IMR-90 (cell line): ENCODE results near the gene RARB. TPM values are rescaled to one million over a fixed set of nuclear protein-coding genes. Genes with fewer than 3 reads are reported as not detected.

Source experiments
- ATAC-seq: fragments of 200-7000 bp; cut with Tn5 transposase; 2 replicates; pipeline ENCODE4 v1.9.1; 2020; ENCODE audit warnings: low read depth, mild to moderate bottlenecking, moderate library complexity
- BruUV-seq: library from RNA; stranded (reverse); fragments of 400-500 nt; replicated peaks from 2 replicates; lab custom pipeline; 2021; lab: Mats Ljungman, UMichigan
- CTCF ChIA-PET: fragments of 300-600 bp; formaldehyde crosslinking; extraction: SDS; loops from one replicate; lab custom pipeline; 2021; ENCODE audit warnings: antibody characterized with exemption; lab: Yijun Ruan, JAX
- POLR2A ChIA-PET: fragments of 300-600 bp; sonication (Branson Sonifier 250); formaldehyde crosslinking; loops from one replicate; lab custom pipeline; 2022; ENCODE audit warnings: antibody characterized with exemption; ENCODE audit not compliant: unreplicated experiment; lab: Charles Lee
- DNase-seq: peaks from one replicate; pipeline ENCODE4 v3.0.0; 2013
- H2AFZ ChIP-seq: replicated peaks from 2 replicates; pipeline ENCODE3; 2013; ENCODE audit warnings: low read length, mild to moderate bottlenecking; ENCODE audit not compliant: poor library complexity
- H2AK5ac ChIP-seq: 2 replicates; pipeline ENCODE4 v1.6.1; 2013; ENCODE audit warnings: low read depth, low read length, inconsistent platforms
- H2AK9ac ChIP-seq: replicated peaks from 2 replicates; pipeline ENCODE3; 2013; ENCODE audit warnings: mild to moderate bottlenecking, low read depth, low read length, moderate library complexity; ENCODE audit not compliant: poor library complexity
- H2BK120ac ChIP-seq: 2 replicates; pipeline ENCODE4 v1.6.1; 2013; ENCODE audit warnings: low read depth, low read length, inconsistent platforms
- H2BK15ac ChIP-seq: 3 replicates; pipeline ENCODE4 v1.6.1; 2013; ENCODE audit warnings: low read depth, low read length, inconsistent platforms
- H2BK20ac ChIP-seq: 2 replicates; pipeline ENCODE4 v1.6.1; 2013; ENCODE audit warnings: low read depth, mild to moderate bottlenecking, inconsistent platforms, low read length, moderate library complexity
- H2BK5ac ChIP-seq: 2 replicates; pipeline ENCODE4 v1.6.1; 2013; ENCODE audit warnings: mild to moderate bottlenecking, low read depth, low read length, inconsistent platforms; ENCODE audit not compliant: poor library complexity, severe bottlenecking
- H3K14ac ChIP-seq: replicated peaks from 2 replicates; pipeline ENCODE4 v1.6.1; 2013; ENCODE audit warnings: low read depth, low read length, inconsistent platforms
- H3K18ac ChIP-seq: 2 replicates; pipeline ENCODE4 v1.6.1; 2013; ENCODE audit warnings: low read depth, low read length, control low read depth
- H3K23ac ChIP-seq: 2 replicates; pipeline ENCODE4 v1.6.1; 2013; ENCODE audit warnings: low read depth, low read length, inconsistent platforms
- H3K27ac ChIP-seq: 2 replicates; pipeline ENCODE4 v1.5.1; 2013; ENCODE audit warnings: mild to moderate bottlenecking, control low read depth, low read length; ENCODE audit not compliant: insufficient read depth
- H3K27me3 ChIP-seq: 2 replicates; pipeline ENCODE4 v1.6.1; 2013; ENCODE audit warnings: low read length; ENCODE audit not compliant: control insufficient read depth, insufficient read depth
- H3K36me3 ChIP-seq: 2 replicates; pipeline ENCODE4 v1.6.1; 2013; ENCODE audit warnings: low read length, mixed read lengths; ENCODE audit not compliant: control insufficient read depth, insufficient read depth
- H3K4ac ChIP-seq: 2 replicates; pipeline ENCODE4 v1.6.1; 2013; ENCODE audit warnings: low read depth, low read length, inconsistent platforms
- H3K4me1 ChIP-seq: 2 replicates; pipeline ENCODE4 v1.6.1; 2013; ENCODE audit warnings: low read length, mixed read lengths; ENCODE audit not compliant: control insufficient read depth, insufficient read depth
- H3K4me2 ChIP-seq: 2 replicates; pipeline ENCODE4 v1.6.1; 2013; ENCODE audit warnings: low read depth, mild to moderate bottlenecking, control low read depth, low read length, moderate library complexity
- H3K4me3 ChIP-seq: 2 replicates; pipeline ENCODE4 v1.5.1; 2013; ENCODE audit warnings: low read depth, mild to moderate bottlenecking, control low read depth, low read length, moderate library complexity; ENCODE audit not compliant: insufficient read depth
- H3K56ac ChIP-seq: 2 replicates; pipeline ENCODE4 v1.6.1; 2013; ENCODE audit warnings: low read length, inconsistent platforms; ENCODE audit not compliant: insufficient read depth; ENCODE audit errors: extremely low read depth
- H3K79me1 ChIP-seq, 2 experiments: 2 replicates each; pipeline ENCODE4 v1.6.1; 2013; ENCODE audit warnings: low read length in 2 of 2, inconsistent platforms in 1 of 2, low read depth in 1 of 2
- H3K9ac ChIP-seq: 2 replicates; pipeline ENCODE4 v1.6.1; 2013; ENCODE audit warnings: low read depth, low read length, control low read depth
- H3K9me1 ChIP-seq: 2 replicates; pipeline ENCODE4 v1.6.1; 2013; ENCODE audit warnings: low read length, inconsistent platforms; ENCODE audit not compliant: insufficient read depth
- H3K9me3 ChIP-seq: 2 replicates; pipeline ENCODE4 v1.6.1; 2013; ENCODE audit warnings: low read length; ENCODE audit not compliant: control insufficient read depth, insufficient read depth
- H4K20me1 ChIP-seq: 2 replicates; pipeline ENCODE4 v1.6.1; 2013; ENCODE audit warnings: low read length, inconsistent platforms; ENCODE audit not compliant: insufficient read depth
- H4K5ac ChIP-seq: 2 replicates; pipeline ENCODE4 v1.6.1; 2013; ENCODE audit warnings: mild to moderate bottlenecking, low read depth, low read length, control low read depth
- H4K8ac ChIP-seq, 2 experiments: 2 replicates each; pipeline ENCODE4 v1.6.1; 2013; ENCODE audit warnings: low read depth in 2 of 2, low read length in 2 of 2, control low read depth in 1 of 2, inconsistent platforms in 1 of 2
- H4K91ac ChIP-seq: 2 replicates; pipeline ENCODE4 v1.6.1; 2013; ENCODE audit warnings: low read depth, low read length, inconsistent platforms; ENCODE audit not compliant: insufficient read depth
- BHLHE40 ChIP-seq: fragments of 150-350 bp; IDR thresholded peaks from 2 replicates; pipeline ENCODE4 v1.6.1; 2016; ENCODE audit warnings: mild to moderate bottlenecking, low read depth, low read length
- CTCF ChIP-seq: conservative IDR thresholded peaks from 2 replicates; pipeline ENCODE4 v1.5.1; 2012; ENCODE audit warnings: mild to moderate bottlenecking, low read depth, low read length, improper control_type of control experiment
- MAFK ChIP-seq: IDR thresholded peaks from 2 replicates; pipeline ENCODE4 v1.6.1; 2012; ENCODE audit warnings: low read depth, low read length, improper control_type of control experiment
- NFE2L2 ChIP-seq: fragments of 150-350 bp; IDR thresholded peaks from 2 replicates; pipeline ENCODE4 v1.6.1; 2016; ENCODE audit warnings: low read depth, mild to moderate bottlenecking, low read length
- POLR2A ChIP-seq: IDR thresholded peaks from 2 replicates; pipeline ENCODE4 v1.6.1; 2012; ENCODE audit warnings: mild to moderate bottlenecking, low read depth, low read length
- RAD21 ChIP-seq: IDR thresholded peaks from 2 replicates; pipeline ENCODE4 v1.6.1; 2012; ENCODE audit warnings: low read length, improper control_type of control experiment
- RCOR1 ChIP-seq: IDR thresholded peaks from 2 replicates; pipeline ENCODE4 v1.6.1; 2012; ENCODE audit warnings: mild to moderate bottlenecking, low read length, improper control_type of control experiment; ENCODE audit not compliant: insufficient replicate concordance
- RFX5 ChIP-seq: IDR thresholded peaks from 2 replicates; pipeline ENCODE4 v1.8.0; 2012; ENCODE audit warnings: low read depth, mild to moderate bottlenecking, low read length, moderate library complexity
- SMC3 ChIP-seq: fragments of 150-350 bp; IDR thresholded peaks from 2 replicates; pipeline ENCODE4 v1.6.1; 2016; ENCODE audit warnings: low read depth, mild to moderate bottlenecking, antibody characterized with exemption, low read length, moderate library complexity
- WGBS, 2 experiments: methylation state at CpG; one replicate each; pipeline versions ENCODE4 v1.1.5 to v1.1.7; 2013; ENCODE audit warnings: missing lambda C conversion rate in 2 of 2; ENCODE audit not compliant: insufficient read length in 1 of 2; ENCODE audit errors: extremely low coverage in 2 of 2; 5-methylcytosine and 5-hydroxymethylcytosine counted together
- dilution Hi-C: fragments of 300-500 bp; cut with HindIII; formaldehyde crosslinking; loops from one replicate; pipeline ENCODE4 v1.14.3; 2018; ENCODE audit warnings: low sequenced_read_pairs; ENCODE audit not compliant: unreplicated experiment
- in situ Hi-C: fragments of 300-500 bp; cut with MboI; formaldehyde crosslinking; loops from 3 replicates; pipeline ENCODE4 v1.14.3; 2019; ENCODE audit warnings: low sequenced_read_pairs, inconsistent platforms, mixed read lengths
- intact Hi-C: fragments of 100-400 bp; cut with micrococcal nuclease; formaldehyde crosslinking; loops from 2 replicates; pipeline ENCODE4 v1.10.0; 2022
- polyA plus RNA-seq, 3 experiments: library from polyadenylated mRNA; depleted of rRNA; stranded (reverse); fragments of >200 nt; gene quantifications; 2 replicates each; pipeline ENCODE4 v1.2.3, GENCODE V29; 2012; ENCODE audit warnings: low replicate concordance in 1 of 3
- total RNA-seq: library from RNA; depleted of rRNA; stranded (reverse); fragments of >200 nt; gene quantifications from 2 replicates; pipeline ENCODE4 v1.2.3, GENCODE V29; 2012

RARB gene
- total and polyA plus RNA-seq, 2 of the 4 experiments (the other 2 are of a cell fraction), result 0.53 to 1.4 TPM

- BruUV-seq, result no TSS peak
- Histone ChIP-seq H3K4me2 (no peak overlapping the region), H3K23ac (no peak overlapping the region), H4K8ac (no peak overlapping the region), H3K27ac (no peak overlapping the region), H3K4me1 (no peaks in the 10 kb centered on the region), H2AK9ac (no peak overlapping the region), H3K9me1 (no peaks in the 10 kb centered on the region), H2BK15ac (no peak overlapping the region), H4K5ac (no peak overlapping the region), H2BK120ac (no peak overlapping the region), H3K9me3 (no peaks in the 10 kb centered on the region), H2AK5ac (no peak overlapping the region), H2BK20ac (no peak overlapping the region), H3K56ac (no peak overlapping the region), H2BK5ac (no peak overlapping the region), H3K4ac (no peak overlapping the region), H3K27me3 (peaks cover 4% of the 10 kb centered on the region), H3K18ac (no peak overlapping the region), H3K14ac (no peak overlapping the region), H3K36me3 (no peaks in the 10 kb centered on the region), H4K91ac (no peak overlapping the region), H3K4me3 (no peak overlapping the region), H4K20me1 (no peaks in the 10 kb centered on the region), H3K79me1 (no peaks in the 10 kb centered on the region), H3K9ac (no peak overlapping the region), H2AFZ (no peak overlapping the region)
- in situ Hi-C loops, result no loop called here
- DNase-seq, result no peak
- ChIA-PET CTCF (interaction anchor here (0.6 to 1.0 kb wide), 3 partner anchors 18 to 38 kb away, joined by 3 read pairs; no protein-coding TSS in a partner anchor), POLR2A (no interaction called here)
- ATAC-seq, result no peak
- WGBS, 2 experiments, result no CpG with 5 or more reads among the region's 2 CpGs
- intact Hi-C loops, result no loop called here
- dilution Hi-C loops, result no loop called here
- TF ChIP-seq BHLHE40 (no peak), SMC3 (no peak), RFX5 (no peak), MAFK (no peak), CTCF (no peak), RCOR1 (no peak), NFE2L2 (no peak), RAD21 (no peak), POLR2A (no peak)
Measured at GRCh38 chr3:25555695-25556437, 127.8 kb downstream of the RARB start.
